Nephron (organoid): ENCODE results near the gene SREBF1.

Experiments
- H3K27ac Mint-ChIP-seq, 3 experiments: 2 replicates each; pipeline ENCODE4 v1.8.0; 2020; ENCODE audit warnings: mixed read lengths in 3 of 3, mild to moderate bottlenecking in 2 of 3, moderate library complexity in 1 of 3
- H3K27me3 Mint-ChIP-seq: 2 replicates; pipeline ENCODE4 v1.8.0; 2021; ENCODE audit warnings: low read depth, mild to moderate bottlenecking, moderate library complexity, mixed read lengths
- H3K36me3 Mint-ChIP-seq: 2 replicates; pipeline ENCODE4 v1.8.0; 2020; ENCODE audit warnings: low read depth, mixed read lengths
- H3K4me1 Mint-ChIP-seq: 2 replicates; pipeline ENCODE4 v1.8.0; 2020; ENCODE audit warnings: mixed read lengths
- H3K4me3 Mint-ChIP-seq, 3 experiments: 2 replicates each; pipeline ENCODE4 v1.8.0; 2020; ENCODE audit warnings: mild to moderate bottlenecking in 3 of 3, mixed read lengths in 3 of 3, moderate library complexity in 2 of 3
- H3K9me3 Mint-ChIP-seq: 2 replicates; pipeline ENCODE4 v1.8.0; 2020; ENCODE audit warnings: mixed read lengths
- TF ChIP-seq, protein P1 (sequence below), 3 experiments: fragments of 200-600 bp; sonication (generic); IDR thresholded peaks; one replicate each; pipeline ENCODE4 v1.5.0; 2021; ENCODE audit warnings: antibody characterized with exemption in 3 of 3; ENCODE audit not compliant: unreplicated experiment in 3 of 3

Gene SREBF1

DNA sequence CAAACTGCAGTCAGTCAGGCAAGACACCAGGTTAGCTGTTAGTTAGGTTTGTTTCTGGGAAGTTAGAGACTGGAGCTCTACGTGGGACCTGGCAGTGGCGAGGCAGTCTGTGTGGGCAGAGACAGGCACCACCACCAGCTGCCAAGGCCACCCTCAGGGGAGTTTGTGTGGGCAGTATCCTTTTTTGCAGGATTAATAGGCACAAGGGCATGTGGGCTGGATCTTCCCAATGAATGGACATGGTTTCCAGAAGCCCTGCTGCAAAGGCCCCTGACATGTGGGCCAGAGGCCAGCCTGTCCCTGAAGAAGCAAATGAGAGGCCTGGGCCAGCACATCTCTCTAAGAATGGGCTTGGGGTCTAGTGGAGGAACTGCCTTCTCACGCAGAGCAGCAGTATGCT is 19.2 kb upstream of the SREBF1 start:
- Mint-ChIP-seq H3K4me3 (no peak overlapping the region), H3K27ac (peak overlapping the region; percentile 75 to 87 (median 83)), H3K27me3 (no peaks in the 10 kb centered on the region), H3K4me1 (peaks cover 47% of the 10 kb centered on the region), H3K36me3 (no peaks in the 10 kb centered on the region), H3K9me3 (no peaks in the 10 kb centered on the region)
- TF ChIP-seq, protein P1, sequence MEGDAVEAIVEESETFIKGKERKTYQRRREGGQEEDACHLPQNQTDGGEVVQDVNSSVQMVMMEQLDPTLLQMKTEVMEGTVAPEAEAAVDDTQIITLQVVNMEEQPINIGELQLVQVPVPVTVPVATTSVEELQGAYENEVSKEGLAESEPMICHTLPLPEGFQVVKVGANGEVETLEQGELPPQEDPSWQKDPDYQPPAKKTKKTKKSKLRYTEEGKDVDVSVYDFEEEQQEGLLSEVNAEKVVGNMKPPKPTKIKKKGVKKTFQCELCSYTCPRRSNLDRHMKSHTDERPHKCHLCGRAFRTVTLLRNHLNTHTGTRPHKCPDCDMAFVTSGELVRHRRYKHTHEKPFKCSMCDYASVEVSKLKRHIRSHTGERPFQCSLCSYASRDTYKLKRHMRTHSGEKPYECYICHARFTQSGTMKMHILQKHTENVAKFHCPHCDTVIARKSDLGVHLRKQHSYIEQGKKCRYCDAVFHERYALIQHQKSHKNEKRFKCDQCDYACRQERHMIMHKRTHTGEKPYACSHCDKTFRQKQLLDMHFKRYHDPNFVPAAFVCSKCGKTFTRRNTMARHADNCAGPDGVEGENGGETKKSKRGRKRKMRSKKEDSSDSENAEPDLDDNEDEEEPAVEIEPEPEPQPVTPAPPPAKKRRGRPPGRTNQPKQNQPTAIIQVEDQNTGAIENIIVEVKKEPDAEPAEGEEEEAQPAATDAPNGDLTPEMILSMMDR (IDR thresholded peaks at IDR 0.05; ENCODE audit: unreplicated experiment in 3 of 3), result no peak

- TF ChIP-seq, protein P1 (IDR thresholded peaks at IDR 0.05; ENCODE audit: unreplicated experiment in 3 of 3), result no peak
- H3K27ac Mint-ChIP-seq, result peak overlapping the region; percentile 27 to 81 (median 78)
- H3K4me1 Mint-ChIP-seq, result peaks cover 56% of the 10 kb centered on the region
- H3K9me3 Mint-ChIP-seq, result no peaks in the 10 kb centered on the region
- H3K27me3 Mint-ChIP-seq, result no peaks in the 10 kb centered on the region
- no peak overlapping the region for H3K4me3 Mint-ChIP-seq
- H3K36me3 Mint-ChIP-seq, result no peaks in the 10 kb centered on the region
Measured at GRCh38 chr17:17853811-17854447, 17.1 kb upstream of the SREBF1 start.

- no peaks in the 10 kb centered on the region for H3K9me3 Mint-ChIP-seq
- H3K4me1 Mint-ChIP-seq, result peaks cover 54% of the 10 kb centered on the region
- no peak overlapping the region for H3K4me3 Mint-ChIP-seq
Measured at GRCh38 chr17:17852930-17853329, 16.1 kb upstream of the SREBF1 start.

DNA sequence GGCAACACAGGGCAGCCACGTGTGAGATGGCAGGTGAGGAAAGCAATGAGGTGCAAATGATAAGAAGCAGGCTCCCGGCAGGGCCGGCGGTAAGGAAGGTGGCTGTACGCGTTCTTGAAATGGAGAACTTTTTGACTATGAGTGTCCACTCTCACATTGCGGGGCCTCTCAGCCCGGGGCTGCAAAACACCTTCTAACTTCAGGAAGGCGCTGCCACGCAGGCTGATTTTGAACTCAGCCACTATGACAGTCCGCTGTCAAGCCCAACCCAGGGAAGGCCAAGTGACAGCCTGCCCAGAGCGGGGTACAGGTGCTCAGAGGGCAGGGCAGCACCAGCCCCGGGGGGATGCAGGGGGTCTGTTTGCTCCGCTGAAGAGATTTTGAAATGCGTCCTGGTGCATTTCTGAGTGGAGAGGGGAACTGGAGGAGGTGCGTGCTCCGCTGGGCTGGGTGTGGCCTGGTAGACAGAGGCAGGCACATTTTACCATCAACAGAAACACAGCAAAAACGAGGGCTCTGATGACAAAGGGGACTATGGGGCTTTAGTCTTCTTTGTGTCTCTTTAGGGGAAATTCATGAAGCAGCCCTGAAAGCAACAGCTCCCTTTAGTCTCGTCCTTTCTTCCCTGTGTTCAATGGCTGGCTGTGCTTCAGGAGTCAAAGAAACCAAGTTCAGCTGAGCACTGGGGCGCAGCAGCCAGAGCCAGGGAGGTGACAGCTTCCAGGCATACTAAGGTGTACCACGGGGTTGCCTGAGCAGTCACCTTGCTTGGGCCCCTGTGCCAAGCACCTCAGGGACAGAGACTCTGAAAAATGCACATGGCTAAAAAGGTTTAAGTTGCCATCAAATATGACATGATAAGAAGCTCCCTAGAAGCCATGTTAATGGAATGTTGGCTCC is 14.6 kb upstream of the SREBF1 start:
- Mint-ChIP-seq H3K36me3 (no peaks in the 10 kb centered on the region), H3K27ac (peak overlapping the region; percentile 32 to 84 (median 41)), H3K4me1 (peaks cover 44% of the 10 kb centered on the region), H3K4me3 (no peak overlapping the region), H3K9me3 (no peaks in the 10 kb centered on the region), H3K27me3 (no peaks in the 10 kb centered on the region)
- TF ChIP-seq, protein P1 (IDR thresholded peaks at IDR 0.05; ENCODE audit: unreplicated experiment in 3 of 3), result no peak

More at GRCh38 chr17:17852930-17853329, 16.1 kb upstream of the SREBF1 start:
- H3K27me3 Mint-ChIP-seq, result no peaks in the 10 kb centered on the region
- TF ChIP-seq, protein P1 (IDR thresholded peaks at IDR 0.05; ENCODE audit: unreplicated experiment in 3 of 3), result no peak
- no peaks in the 10 kb centered on the region for H3K36me3 Mint-ChIP-seq
- no peak overlapping the region for H3K27ac Mint-ChIP-seq

DNA sequence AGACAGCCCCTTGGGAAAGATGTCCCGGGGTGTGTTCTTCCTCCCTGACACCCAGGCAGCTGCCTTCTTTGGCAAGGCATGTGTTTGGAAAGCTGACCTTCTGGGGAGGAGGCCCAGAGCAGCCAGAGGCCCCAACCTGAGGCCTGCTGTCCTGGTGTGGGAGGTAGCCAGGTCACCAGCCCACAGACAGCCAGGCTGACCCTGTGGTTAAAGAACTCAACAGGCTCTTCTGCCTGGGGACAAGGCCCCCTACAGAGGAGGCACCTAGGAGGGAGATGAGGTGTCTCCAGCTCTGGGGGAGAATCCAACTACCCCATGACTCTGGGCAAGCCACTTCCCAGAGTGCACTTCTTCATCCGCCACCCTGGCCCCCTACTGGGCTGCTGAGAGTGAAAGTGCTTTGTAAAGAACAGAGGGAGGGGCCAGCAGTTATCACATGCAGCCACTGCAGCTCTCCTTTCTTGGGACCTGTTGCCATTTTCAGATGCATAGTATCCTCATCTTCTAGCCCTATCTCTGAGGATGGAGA is 13.1 kb upstream of the SREBF1 start:
- Mint-ChIP-seq H3K4me1 (peaks cover 31% of the 10 kb centered on the region), H3K27ac (no peak overlapping the region), H3K27me3 (no peaks in the 10 kb centered on the region), H3K9me3 (no peaks in the 10 kb centered on the region), H3K4me3 (no peak overlapping the region), H3K36me3 (no peaks in the 10 kb centered on the region)
- TF ChIP-seq, protein P1 (IDR thresholded peaks at IDR 0.05; ENCODE audit: unreplicated experiment in 3 of 3), result peak in 1 of 3 experiments; percentile 28
